HEK293T (cell line): ENCODE measurements around the gene UNC45A.

ENCODE experiments used
- CTCF ChIA-PET: fragments of 350-600 bp; formaldehyde crosslinking; extraction: SDS; loops from one replicate; lab custom pipeline; 2021; ENCODE audit warnings: antibody characterized with exemption, inconsistent platforms; lab: Yijun Ruan, JAX
- POLR2A ChIA-PET: fragments of 350-600 bp; formaldehyde crosslinking; extraction: SDS; loops from one replicate; lab custom pipeline; 2020; ENCODE audit warnings: antibody characterized with exemption, inconsistent platforms; lab: Yijun Ruan, JAX
- DNase-seq: peaks from one replicate; pipeline ENCODE4 v3.0.0; 2012; ENCODE audit warnings: mixed read lengths; ENCODE audit errors: extremely low spot score
- ARNT ChIP-seq: fragments of 450-650 bp; IDR thresholded peaks from 2 replicates; pipeline ENCODE4 v1.6.1; 2017; ENCODE audit warnings: mild to moderate bottlenecking
- BHLHE40 ChIP-seq: fragments of 450-650 bp; IDR thresholded peaks from 2 replicates; pipeline ENCODE4 v1.6.1; 2016; ENCODE audit warnings: mild to moderate bottlenecking, moderate library complexity, borderline replicate concordance
- CTBP1 ChIP-seq: fragments of 450-650 bp; IDR thresholded peaks from 2 replicates; pipeline ENCODE4 v1.6.1; 2016; ENCODE audit warnings: borderline replicate concordance
- ELF4 ChIP-seq: fragments of 450-650 bp; IDR thresholded peaks from 2 replicates; pipeline ENCODE4 v1.6.1; 2017; ENCODE audit warnings: antibody characterized with exemption
- FOXA1 ChIP-seq: fragments of 450-650 bp; IDR thresholded peaks from 2 replicates; pipeline ENCODE4 v1.6.1; 2016; ENCODE audit warnings: mild to moderate bottlenecking
- FOXK2 ChIP-seq: fragments of 450-650 bp; IDR thresholded peaks from 2 replicates; pipeline ENCODE4 v1.6.1; 2016; ENCODE audit warnings: mild to moderate bottlenecking
- FOXM1 ChIP-seq: fragments of 450-650 bp; IDR thresholded peaks from 2 replicates; pipeline ENCODE4 v1.6.1; 2017; ENCODE audit warnings: mild to moderate bottlenecking, borderline replicate concordance
- HDGF ChIP-seq: fragments of 450-650 bp; IDR thresholded peaks from 2 replicates; pipeline ENCODE4 v1.6.1; 2017; ENCODE audit warnings: antibody characterized with exemption, borderline replicate concordance
- L3MBTL2 ChIP-seq: fragments of 450-650 bp; conservative IDR thresholded peaks from 2 replicates; pipeline ENCODE4 v1.6.1; 2016; ENCODE audit warnings: mild to moderate bottlenecking
- LEF1 ChIP-seq: fragments of 450-650 bp; IDR thresholded peaks from 2 replicates; pipeline ENCODE4 v1.6.1; 2017; ENCODE audit warnings: mild to moderate bottlenecking, borderline replicate concordance
- NFRKB ChIP-seq: fragments of 450-650 bp; IDR thresholded peaks from 2 replicates; pipeline ENCODE4 v1.6.1; 2016; ENCODE audit warnings: mild to moderate bottlenecking, moderate library complexity
- SP1 ChIP-seq: fragments of 450-650 bp; IDR thresholded peaks from 2 replicates; pipeline ENCODE4 v1.6.1; 2017
- SUZ12 ChIP-seq: fragments of 450-650 bp; IDR thresholded peaks from 2 replicates; pipeline ENCODE4 v1.6.1; 2016; ENCODE audit warnings: mild to moderate bottlenecking
- TARDBP ChIP-seq: fragments of 450-650 bp; IDR thresholded peaks from 2 replicates; pipeline ENCODE4 v1.6.1; 2016
- ZNF384 ChIP-seq: fragments of 450-650 bp; IDR thresholded peaks from 2 replicates; pipeline ENCODE4 v1.6.1; 2016
- TF ChIP-seq, protein P1 (sequence below): fragments of 450-650 bp; IDR thresholded peaks from 2 replicates; pipeline ENCODE4 v1.6.1; 2016

The UNC45A gene

DNA sequence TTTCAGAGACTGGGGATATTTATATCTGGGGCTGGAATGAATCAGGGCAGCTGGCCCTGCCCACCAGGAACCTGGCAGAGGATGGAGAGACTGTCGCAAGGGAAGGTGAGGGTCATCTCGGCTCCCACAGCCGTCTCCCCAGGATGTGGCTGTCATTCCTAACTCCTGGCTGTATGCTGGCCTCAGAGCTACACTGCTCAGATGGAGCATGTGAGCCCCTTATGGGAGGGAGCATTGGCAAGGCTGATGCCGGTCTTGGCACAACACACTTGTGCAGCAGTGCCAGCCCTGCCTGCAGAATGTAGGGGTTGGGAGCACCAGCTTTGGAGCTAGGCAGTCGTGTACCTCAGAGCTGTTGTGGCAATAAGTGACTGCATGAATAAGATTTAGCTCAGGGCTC lies 24.8 kb downstream of the UNC45A start:
- DNase-seq = no peak
- CTCF ChIA-PET = interaction anchor here (0.8 to 8.4 kb wide), 3 partner anchors 26 to 90 kb away, joined by 3 to 77 read pairs (median 4); partner anchors contain the start of genes HDDC3 and UNC45A
- POLR2A ChIA-PET = interaction anchor here (0.9 kb wide), 1 partner anchor 25 kb away, joined by 4 read pairs; the partner anchor contains the start of gene UNC45A
- TF ChIP-seq ARNT (no peak), SUZ12 (no peak), ZNF384 (no peak), ELF4 (no peak), FOXA1 (no peak), NFRKB (no peak), LEF1 (no peak), L3MBTL2 (no peak)

DNA sequence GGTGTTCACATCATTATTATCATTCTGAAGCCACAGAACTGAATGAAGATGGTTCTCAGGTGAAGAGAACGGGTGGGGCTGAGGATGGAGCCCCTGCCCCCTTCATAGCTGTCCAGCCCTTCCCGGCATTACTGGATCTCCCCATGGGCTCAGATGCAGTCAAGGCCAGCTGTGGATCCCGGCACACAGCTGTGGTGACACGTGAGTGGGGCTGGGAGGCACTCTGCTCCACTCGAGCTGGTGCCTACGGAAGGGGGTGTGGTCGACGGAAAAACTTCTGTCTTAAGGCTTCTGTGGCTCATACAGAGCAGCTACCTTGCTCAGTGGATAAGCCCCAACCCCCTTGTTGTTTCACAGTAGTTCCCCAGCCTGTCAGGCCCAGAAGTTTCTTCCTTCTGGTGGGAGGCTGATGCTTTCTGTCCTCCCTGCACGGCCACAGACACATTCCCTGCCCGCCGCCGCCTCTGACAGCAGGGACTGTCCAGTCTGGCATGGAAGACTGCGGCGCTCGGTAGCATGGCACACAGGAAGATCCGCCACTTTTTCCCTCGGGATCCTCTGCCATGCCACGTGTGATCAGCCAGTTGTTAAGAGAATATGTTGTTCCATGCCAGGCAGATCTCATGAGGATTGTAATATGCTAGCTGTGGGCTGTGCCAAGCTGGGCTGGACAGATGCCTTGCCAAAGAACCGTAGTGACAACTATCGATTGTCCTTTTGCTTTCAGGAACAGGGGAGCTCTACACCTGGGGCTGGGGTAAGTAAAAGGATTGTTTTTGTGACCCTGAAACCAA lies 25.4 kb downstream of the UNC45A start:
- TF ChIP-seq FOXA1 (no peak), FOXK2 (no peak), FOXM1 (no peak), ELF4 (no peak), L3MBTL2 (no peak), BHLHE40 (no peak), ZNF384 (no peak), LEF1 (no peak), SP1 (no peak), CTBP1 (no peak), TARDBP (no peak), ARNT (no peak), HDGF (no peak), NFRKB (no peak), SUZ12 (no peak)
- TF ChIP-seq, protein P1, sequence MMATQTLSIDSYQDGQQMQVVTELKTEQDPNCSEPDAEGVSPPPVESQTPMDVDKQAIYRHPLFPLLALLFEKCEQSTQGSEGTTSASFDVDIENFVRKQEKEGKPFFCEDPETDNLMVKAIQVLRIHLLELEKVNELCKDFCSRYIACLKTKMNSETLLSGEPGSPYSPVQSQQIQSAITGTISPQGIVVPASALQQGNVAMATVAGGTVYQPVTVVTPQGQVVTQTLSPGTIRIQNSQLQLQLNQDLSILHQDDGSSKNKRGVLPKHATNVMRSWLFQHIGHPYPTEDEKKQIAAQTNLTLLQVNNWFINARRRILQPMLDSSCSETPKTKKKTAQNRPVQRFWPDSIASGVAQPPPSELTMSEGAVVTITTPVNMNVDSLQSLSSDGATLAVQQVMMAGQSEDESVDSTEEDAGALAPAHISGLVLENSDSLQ = no peak
- ChIA-PET POLR2A (interaction anchor here (0.9 to 1.0 kb wide), 2 partner anchors 8 to 26 kb away, joined by 3 to 4 read pairs; partner anchors contain the start of gene UNC45A), CTCF (interaction anchor here (0.8 to 8.4 kb wide), 3 partner anchors 26 to 89 kb away, joined by 3 to 77 read pairs (median 4); partner anchors contain the start of genes HDDC3 and UNC45A)
- DNase-seq = no peak

DNA sequence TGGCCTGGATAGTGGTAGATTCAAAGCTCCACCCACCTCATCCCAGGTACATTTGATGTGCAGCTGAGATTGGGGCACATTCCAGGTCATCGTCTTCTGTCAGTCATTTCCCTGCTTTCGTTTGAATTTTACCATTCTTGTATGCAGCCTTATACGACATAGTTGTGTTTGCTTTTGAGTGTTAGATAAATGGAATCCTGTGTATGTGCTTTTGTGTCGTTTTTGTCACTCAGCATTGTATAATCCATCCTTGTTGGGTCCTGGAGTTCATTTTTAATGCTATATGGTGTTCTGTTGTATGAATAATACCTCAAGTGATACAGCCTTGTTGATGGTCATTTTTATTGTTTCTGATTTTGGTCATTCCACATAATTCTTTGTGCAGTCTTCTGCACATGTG lies 26.9 kb downstream of the UNC45A start:
- ChIA-PET POLR2A (interaction anchor here (0.6 to 1.1 kb wide), 3 partner anchors 9 to 72 kb away, joined by 3 read pairs; partner anchors contain the start of gene PRC1), CTCF (no interaction called here)
- TF ChIP-seq CTBP1 (no peak), SUZ12 (no peak), ARNT (no peak), LEF1 (no peak), FOXA1 (no peak), L3MBTL2 (no peak), HDGF (no peak), NFRKB (no peak)
- TF ChIP-seq, protein P1 = no peak
- DNase-seq = no peak

DNA sequence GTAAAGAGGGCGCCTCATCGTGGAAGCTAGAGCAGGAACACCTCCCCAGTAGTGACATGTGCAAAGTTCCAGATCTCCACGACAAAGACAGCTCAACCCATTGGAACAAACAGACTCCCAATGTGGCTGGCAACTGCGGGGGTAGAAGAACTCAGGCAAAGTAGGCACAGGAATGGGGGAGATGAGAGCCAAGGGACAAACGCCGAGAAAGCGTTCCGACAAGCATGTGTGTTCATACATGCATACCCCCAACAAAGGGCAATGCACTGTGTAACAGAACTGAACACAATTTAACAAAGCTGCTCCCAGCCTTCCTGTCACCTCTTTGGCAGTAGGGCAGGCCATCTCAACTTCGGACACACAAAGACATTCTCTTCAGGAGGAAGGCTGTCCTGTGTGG lies 31.2 kb downstream of the UNC45A start:
- ChIA-PET CTCF (interaction anchor here (0.6 to 1.6 kb wide), 4 partner anchors 9 to 67 kb away, joined by 3 to 12 read pairs (median 3); partner anchors contain the start of gene RCCD1), POLR2A (interaction anchor here (1.0 kb wide), 1 partner anchor 11 kb away, joined by 3 read pairs; no protein-coding TSS in a partner anchor)
- TF ChIP-seq, protein P1 = no peak
- TF ChIP-seq NFRKB (no peak), CTBP1 (no peak), SP1 (no peak), BHLHE40 (no peak), TARDBP (no peak), ZNF384 (no peak), SUZ12 (no peak), HDGF (no peak), ARNT (no peak), FOXK2 (no peak), L3MBTL2 (no peak), ELF4 (no peak), LEF1 (no peak), FOXA1 (no peak), FOXM1 (no peak)
- no peak for DNase-seq

DNA sequence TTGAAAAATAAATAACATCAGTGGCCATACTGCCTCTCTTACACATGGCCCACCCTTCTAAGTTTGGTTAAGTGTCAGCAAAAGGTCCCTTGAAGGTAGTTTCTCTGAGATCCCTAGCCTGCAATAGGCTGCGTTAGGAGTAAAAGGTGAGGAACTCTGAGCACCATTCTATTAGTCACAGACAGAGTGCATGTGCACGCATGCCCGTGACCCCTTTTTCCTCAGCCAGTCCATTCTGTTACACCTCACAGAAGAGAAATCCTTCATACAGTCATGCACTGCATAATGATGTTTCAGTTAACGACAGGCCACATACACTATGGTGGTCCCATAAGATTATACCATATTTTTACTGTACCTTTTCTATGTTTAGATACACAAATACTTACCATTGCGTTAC lies 32.1 kb downstream of the UNC45A start:
- TF ChIP-seq CTBP1 (no peak), NFRKB (no peak), FOXM1 (no peak)
- CTCF ChIA-PET = interaction anchor here (1.2 to 1.6 kb wide), 2 partner anchors 10 to 66 kb away, joined by 3 to 12 read pairs; no protein-coding TSS in a partner anchor
- POLR2A ChIA-PET = interaction anchor here (0.7 kb wide), 1 partner anchor 260 kb away, joined by 3 read pairs; no protein-coding TSS in a partner anchor
- no peak for DNase-seq

DNA sequence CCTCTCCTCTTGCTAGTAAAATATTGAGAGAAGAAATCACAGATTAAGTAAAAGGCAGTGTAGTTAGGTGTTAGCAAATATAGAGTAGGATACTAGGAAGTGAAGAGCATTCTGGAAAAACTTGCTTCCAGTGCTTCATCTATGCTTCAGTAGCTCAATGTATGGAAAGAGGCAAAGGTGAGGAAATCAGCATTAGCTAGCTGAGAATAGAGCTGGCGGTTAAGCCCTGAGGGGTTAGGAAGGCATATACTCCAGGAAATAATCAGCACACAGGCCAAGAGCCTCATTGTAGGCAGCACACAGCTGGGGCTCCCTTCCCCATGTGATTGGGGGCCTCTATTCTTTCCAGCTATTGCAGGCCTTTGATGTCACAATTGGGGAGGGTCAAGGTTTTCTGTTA lies 33.3 kb downstream of the UNC45A start:
- CTCF ChIA-PET = no interaction called here
- no peak for DNase-seq
- POLR2A ChIA-PET = interaction anchor here (0.6 to 0.9 kb wide), 2 partner anchors 36 to 49 kb away, joined by 4 read pairs; partner anchors contain the start of gene HDDC3
- no peak for TF ChIP-seq NFRKB
- TF ChIP-seq BHLHE40 = no peak
- TF ChIP-seq ARNT = no peak
- no peak for TF ChIP-seq TARDBP
- no peak for TF ChIP-seq SP1
- no peak for TF ChIP-seq SUZ12
- TF ChIP-seq, protein P1 = no peak
- no peak for TF ChIP-seq CTBP1
- no peak for TF ChIP-seq L3MBTL2
- no peak for TF ChIP-seq FOXA1
- TF ChIP-seq ELF4 = no peak
